GM21576 (cell line): Measurements from ENCODE around the gene BCL11B.

Experiments used
- ATAC-seq: cut with Tn5 transposase; IDR thresholded peaks from one replicate; pipeline ENCODE4 v1.9.1; 2021; ENCODE audit warnings: mild to moderate bottlenecking, moderate library complexity; ENCODE audit not compliant: unreplicated experiment

Gene BCL11B

DNA sequence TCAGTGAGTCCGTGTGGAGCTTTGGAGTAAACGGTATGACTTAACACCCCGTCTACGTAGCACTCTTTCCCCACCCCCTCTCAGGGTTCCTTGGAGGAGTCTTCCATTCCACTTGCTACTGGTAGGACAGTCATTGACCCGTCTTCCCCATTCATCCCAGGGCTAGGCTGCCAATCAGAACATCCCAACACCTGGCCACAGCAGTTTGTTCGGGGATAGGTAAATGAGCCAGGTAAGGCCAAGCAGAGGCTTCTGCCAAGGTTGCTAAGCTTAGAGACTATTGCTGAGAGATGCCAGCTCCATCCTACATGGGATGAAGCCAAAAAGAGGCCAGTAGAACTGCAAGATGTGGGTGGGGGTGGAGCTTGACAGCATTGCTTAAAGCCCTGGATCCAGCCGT lies 130.8 kb downstream of the BCL11B start:
- ATAC-seq, result no peak

- no peak for ATAC-seq
Measured at GRCh38 chr14:99138999-99139865, 132.8 kb downstream of the BCL11B start.

GRCh38 chr14:99137913-99138571 lies 134.0 kb downstream of the BCL11B start:
- ATAC-seq, result no peak

- no peak for ATAC-seq
Measured at GRCh38 chr14:99137001-99137700, 134.8 kb downstream of the BCL11B start.

- ATAC-seq, result no peak
Measured at GRCh38 chr14:99136401-99136800, 135.6 kb downstream of the BCL11B start.

DNA sequence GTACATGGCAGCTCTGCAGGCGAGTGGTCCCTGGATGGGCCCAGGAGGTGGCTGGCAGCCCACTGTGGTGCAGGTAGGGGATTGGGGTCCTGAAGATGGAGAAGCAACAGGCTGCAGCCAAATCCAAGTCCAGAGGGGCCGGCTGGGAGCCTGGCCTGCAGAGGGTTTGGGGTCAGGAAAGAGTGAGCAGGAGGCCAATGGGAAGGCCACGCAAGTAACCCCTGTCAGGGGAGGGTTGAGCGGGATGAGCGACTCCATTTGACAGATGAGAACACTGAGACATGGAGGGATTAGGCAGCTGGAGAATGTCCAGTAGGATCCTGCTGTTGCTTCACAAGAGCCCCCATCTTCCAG lies 136.0 kb downstream of the BCL11B start:
- no peak for ATAC-seq

DNA sequence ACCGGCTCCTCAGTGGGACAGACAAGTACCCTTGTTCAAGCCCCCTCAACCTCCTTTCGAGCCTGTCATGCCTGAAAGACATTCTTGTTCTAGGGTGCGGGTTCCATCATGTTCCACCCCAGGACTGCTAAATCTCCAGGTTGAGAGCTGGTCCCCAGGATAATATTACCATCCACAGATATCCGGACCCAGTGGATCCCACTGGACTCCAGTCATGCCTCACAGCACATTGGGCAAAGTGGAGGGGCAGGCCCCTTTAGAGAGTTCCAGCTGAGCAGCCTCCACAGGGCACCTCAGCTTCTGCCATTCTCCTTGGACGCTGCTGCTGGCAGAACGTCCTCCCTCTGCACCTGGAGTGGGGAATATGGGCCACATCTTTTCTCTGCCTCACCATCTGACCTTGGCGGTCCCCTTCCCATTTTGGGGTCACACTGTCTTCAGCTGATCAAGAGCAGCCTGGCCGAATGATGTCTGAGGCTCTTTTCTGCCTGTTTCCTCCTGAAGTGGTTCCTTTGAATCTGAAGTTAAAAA lies 137.4 kb downstream of the BCL11B start:
- no peak for ATAC-seq

- no peak for ATAC-seq
Measured at GRCh38 chr14:99133636-99134515, 138.1 kb downstream of the BCL11B start.

DNA sequence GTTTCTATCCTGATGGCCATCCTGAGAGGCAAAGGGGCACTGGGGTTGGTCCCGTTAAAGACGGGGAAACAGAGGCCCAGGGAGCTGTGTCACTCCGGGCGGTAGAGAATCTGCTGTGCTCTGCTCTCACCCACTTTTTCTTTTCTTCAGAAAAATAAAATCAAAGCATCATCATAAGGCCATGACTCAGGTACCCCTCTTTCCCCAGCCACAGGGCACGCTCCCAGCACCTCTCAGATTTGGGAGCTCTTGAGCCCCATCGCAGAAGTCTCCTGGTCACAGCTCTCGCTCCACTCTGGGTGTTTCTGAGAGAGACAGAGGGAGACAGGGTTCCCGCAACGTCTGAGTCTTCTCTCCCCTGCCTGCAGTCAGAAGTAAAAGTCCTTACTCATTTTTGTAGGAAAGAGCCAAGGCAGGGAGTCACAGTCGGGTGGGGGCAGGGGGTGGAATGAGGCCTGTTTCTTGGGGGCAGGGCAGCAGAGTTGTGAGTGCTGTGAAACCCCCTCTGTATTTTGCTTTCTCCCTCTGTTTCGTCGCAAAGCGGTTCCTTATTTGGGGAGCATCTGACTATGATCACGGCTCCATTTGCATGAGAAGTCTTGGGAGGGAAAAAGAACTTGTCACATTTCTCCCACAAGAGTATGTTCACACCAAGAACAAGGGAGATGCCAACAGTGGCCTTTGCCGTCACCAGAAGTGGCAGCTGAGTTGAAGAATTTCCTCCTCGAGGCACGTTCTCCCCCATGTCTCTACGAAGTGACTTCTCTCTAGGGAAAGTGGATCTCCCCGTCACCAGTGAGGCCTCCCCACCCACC lies 139.0 kb downstream of the BCL11B start:
- ATAC-seq, result no peak

GRCh38 chr14:99131632-99132271 lies 140.2 kb downstream of the BCL11B start:
- no peak for ATAC-seq

DNA sequence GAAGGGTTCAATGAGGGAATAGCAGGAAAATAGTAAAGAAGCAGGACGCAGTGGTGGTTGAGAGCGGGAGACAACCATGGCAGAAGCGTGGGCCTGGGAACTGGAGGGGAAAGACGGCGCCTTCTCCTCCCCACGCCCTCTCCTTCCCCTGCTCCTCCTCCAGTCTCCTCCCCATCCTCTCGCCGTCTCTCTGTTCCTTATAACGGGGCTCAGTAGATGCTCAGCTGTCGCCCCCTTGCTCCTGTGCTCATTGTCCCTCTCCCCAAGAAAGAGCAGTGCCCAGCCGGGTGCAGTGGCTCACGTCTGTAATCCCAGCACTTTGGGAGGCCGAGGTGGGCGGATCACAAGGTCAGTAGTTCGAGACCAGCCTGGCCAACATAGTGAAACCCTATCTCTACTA lies 142.0 kb downstream of the BCL11B start:
- ATAC-seq, result no peak

- ATAC-seq, result no peak
Measured at GRCh38 chr14:99129211-99129696, 142.7 kb downstream of the BCL11B start.

DNA sequence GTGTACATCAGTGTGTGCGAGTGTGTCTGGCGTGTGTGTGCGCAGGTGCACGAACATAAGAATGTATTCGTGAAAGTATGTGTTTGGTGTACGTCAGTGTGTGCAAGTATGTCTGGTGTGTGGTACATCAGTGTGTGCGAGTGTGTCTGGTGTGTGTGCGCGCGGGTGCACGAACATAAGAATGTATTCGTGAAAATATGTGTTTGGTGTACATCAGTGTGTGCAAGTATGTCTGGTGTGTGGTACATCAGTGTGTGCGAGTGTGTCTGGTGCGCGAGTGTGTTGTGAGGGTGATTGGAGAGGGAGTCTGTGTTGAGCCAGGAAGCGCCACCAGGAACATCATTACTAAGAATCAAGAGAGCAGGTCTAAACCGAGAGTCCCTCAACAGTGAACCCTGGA lies 143.8 kb downstream of the BCL11B start:
- no peak for ATAC-seq

DNA sequence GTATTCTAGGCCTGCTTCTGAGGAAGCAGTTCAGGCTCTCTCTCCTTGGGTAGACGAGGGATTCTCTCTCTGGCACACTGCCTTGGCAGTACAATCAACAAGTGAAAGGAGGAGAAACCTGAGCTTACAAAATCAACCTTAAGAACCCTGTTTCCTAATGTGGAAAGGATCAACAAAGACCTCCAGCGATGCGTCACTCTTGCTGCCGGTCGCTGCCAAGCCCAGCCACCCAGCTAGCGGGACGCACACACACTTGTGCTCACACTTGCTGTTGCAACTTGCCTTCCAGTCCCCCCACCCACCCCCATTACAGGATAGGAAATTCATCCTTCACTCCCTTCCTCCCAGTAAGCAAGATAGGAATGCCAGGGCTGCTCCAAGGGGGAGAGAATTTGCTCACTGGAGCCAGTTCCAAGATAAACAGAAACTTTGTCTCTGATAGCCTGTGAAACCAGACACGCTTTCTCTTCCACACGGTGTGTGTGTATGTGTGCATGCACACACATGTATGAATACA lies 144.3 kb downstream of the BCL11B start:
- ATAC-seq, result no peak

- no peak for ATAC-seq
Measured at GRCh38 chr14:99125616-99126431, 146.2 kb downstream of the BCL11B start.

GRCh38 chr14:99125113-99125512 lies 146.9 kb downstream of the BCL11B start:
- ATAC-seq, result no peak

DNA sequence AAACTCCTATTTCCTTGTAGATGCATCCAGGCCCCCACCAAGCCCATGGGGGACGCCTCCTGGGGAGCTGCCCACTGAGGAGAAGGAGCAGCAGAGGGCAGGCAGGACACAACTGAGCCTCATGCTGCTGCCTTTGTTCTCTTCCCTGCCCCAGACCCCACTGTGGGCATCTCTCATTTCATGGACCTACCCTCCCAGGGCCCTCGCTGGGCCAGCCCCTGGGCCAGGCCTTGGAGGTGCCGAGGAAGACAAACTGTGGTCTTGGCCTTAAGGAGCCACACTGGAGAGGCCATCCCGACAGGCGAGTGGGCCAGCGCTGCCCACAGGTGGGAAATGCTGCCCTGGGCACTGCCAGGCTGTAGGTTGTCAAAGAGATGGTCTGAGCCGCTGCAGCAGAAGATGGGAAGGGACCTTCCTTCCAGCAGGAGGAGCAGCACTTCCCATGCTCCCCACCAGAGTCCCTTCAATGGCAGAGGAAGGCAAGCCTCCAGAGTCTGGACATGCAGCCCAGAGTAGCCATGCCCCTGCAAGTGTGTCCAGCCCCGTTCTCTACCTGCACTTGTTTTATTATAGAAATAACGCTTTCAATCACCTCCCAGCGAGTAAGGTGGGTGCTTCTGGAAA lies 147.4 kb downstream of the BCL11B start:
- no peak for ATAC-seq
